ENCODE measurements around the gene SERTM1. TPM values are rescaled to one million over a fixed set of nuclear protein-coding genes. Genes with fewer than 3 reads are reported as not detected.

Gene SERTM1
- total RNA-seq, 4 donors from 2014 or later, result 1.3 to 6.6 (median 4.0) TPM

GRCh38 chr13:36685927-36686326, 12.1 kb downstream of the SERTM1 start:
- H3K36me3 ChIP-seq, result no peaks in the 10 kb centered on the region
- peaks cover 0 to 20% of the 10 kb centered on the region in 2 donors for H3K4me1 ChIP-seq
- no peaks in the 10 kb centered on the region for H3K27me3 ChIP-seq
- no peak overlapping the region for H3K27ac ChIP-seq
- intact Hi-C loops (cut with DNase I), result no loop called here
- TF ChIP-seq, protein P1, sequence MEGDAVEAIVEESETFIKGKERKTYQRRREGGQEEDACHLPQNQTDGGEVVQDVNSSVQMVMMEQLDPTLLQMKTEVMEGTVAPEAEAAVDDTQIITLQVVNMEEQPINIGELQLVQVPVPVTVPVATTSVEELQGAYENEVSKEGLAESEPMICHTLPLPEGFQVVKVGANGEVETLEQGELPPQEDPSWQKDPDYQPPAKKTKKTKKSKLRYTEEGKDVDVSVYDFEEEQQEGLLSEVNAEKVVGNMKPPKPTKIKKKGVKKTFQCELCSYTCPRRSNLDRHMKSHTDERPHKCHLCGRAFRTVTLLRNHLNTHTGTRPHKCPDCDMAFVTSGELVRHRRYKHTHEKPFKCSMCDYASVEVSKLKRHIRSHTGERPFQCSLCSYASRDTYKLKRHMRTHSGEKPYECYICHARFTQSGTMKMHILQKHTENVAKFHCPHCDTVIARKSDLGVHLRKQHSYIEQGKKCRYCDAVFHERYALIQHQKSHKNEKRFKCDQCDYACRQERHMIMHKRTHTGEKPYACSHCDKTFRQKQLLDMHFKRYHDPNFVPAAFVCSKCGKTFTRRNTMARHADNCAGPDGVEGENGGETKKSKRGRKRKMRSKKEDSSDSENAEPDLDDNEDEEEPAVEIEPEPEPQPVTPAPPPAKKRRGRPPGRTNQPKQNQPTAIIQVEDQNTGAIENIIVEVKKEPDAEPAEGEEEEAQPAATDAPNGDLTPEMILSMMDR (IDR thresholded peaks at IDR 0.05), result no peak
- TF ChIP-seq POLR2A (IDR thresholded peaks at IDR 0.05), result no peak
- no peak for DNase-seq
- no peak overlapping the region for H3K4me3 ChIP-seq (replicated peaks in 1 of 3)
- H3K9me3 ChIP-seq, result no peaks in the 10 kb centered on the region
- 46 to 69% methylated on average over 1 of the region's 1 CpG for WGBS, 2 donors

DNA sequence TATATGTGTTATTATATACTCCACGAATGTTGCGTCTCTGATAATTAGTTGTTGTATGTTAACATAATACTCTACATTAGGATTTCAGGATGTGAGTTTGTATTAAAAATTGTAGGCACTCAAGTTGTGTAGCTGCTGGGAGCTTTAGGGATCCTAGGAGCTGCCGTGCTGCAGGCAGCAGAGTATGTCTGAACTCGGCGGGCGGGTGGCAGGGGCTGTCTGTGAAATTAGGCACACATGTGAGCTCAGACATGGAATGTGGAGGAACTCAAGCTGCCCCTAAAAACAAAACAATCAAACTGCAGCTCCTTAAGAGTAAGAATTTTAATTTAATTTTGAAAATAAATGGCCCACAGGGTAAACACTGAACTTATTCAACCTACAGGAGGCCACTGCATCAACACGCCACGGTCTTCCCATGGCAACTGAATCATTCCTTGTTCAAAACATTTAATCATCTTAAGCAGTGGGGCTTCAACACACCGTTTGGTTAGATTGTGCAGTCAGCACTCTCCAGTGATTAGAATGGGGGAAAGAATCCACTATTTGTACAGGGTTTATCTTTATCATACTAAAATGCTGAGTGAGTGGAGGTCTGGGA, 22.7 kb downstream of the SERTM1 start:
- WGBS, 2 donors, result 70 to 75% methylated on average over 9 of the region's 9 CpGs
- Histone ChIP-seq H3K27ac (no peak overlapping the region), H3K4me1 (no peaks in the 10 kb centered on the region), H3K9me3 (no peaks in the 10 kb centered on the region), H3K36me3 (no peaks in the 10 kb centered on the region), H3K27me3 (no peaks in the 10 kb centered on the region), H3K4me3 (replicated peaks in 1 of 3) (no peak overlapping the region)
- no peak for DNase-seq
- intact Hi-C loops (cut with DNase I), result no loop called here
- no peak for TF ChIP-seq POLR2A (IDR thresholded peaks at IDR 0.05)
- TF ChIP-seq, protein P1 (IDR thresholded peaks at IDR 0.05), result no peak

DNA sequence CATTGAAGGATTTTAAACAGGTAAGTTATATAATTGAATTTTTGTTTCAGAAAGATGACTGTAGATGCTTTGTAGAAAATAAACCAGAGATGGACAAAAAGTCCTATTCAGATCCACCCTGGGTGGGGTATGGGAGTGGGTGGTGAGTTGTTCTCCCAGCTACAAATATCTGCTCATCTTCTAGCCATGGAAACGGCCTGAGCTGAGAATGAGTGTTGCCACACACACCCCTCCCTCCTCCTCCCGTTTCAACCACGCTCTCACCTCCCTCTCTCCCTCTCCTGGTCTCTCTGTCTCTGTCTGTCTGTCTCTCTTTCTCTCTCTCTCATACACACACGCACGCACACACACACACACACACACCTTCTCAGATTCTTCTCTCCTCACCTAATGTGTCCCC, 26.4 kb downstream of the SERTM1 start:
- Histone ChIP-seq H3K36me3 (no peaks in the 10 kb centered on the region), H3K27me3 (no peaks in the 10 kb centered on the region), H3K9me3 (no peaks in the 10 kb centered on the region), H3K4me3 (replicated peaks in 1 of 3) (no peak overlapping the region), H3K4me1 (no peaks in the 10 kb centered on the region), H3K27ac (no peak overlapping the region)
- intact Hi-C loops (cut with DNase I), result no loop called here
- 82 to 84% methylated on average over 5 of the region's 5 CpGs for WGBS, 2 donors
- TF ChIP-seq POLR2A (IDR thresholded peaks at IDR 0.05), result no peak
- TF ChIP-seq, protein P1 (IDR thresholded peaks at IDR 0.05), result no peak
- no peak for DNase-seq

DNA sequence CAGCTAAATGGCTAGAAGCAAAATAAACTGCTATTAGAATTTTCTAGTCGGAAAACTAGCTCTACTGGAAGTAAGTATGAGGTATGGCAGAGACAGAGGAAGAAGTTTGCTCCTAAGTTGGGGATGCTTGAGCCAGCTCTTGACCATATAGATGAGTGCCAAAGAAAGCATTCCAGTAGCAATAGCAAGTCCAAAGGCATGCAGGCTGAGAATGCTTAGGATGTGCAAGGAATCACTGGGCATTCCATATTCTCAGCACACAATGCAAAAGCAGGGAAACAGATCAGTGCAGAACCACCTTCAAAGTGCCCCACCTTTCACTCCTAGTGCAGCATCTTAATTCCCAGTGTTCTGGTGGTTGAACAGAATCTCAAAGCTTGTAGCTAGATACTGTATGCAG, 32.9 kb downstream of the SERTM1 start:
- TF ChIP-seq, protein P1 (IDR thresholded peaks at IDR 0.05), result no peak
- no peak for TF ChIP-seq POLR2A (IDR thresholded peaks at IDR 0.05)
- H3K36me3 ChIP-seq, result no peaks in the 10 kb centered on the region
- 65 to 86% methylated on average over 1 of the region's 1 CpG for WGBS, 2 donors
- intact Hi-C loops (cut with DNase I), result no loop called here
- no peaks in the 10 kb centered on the region for H3K27me3 ChIP-seq
- H3K9me3 ChIP-seq, result no peaks in the 10 kb centered on the region
- no peak for DNase-seq
- no peak overlapping the region for H3K27ac ChIP-seq
- H3K4me1 ChIP-seq, result peaks cover 4 to 13% of the 10 kb centered on the region in 2 donors
- H3K4me3 ChIP-seq (replicated peaks in 1 of 3), result no peak overlapping the region

- no peak for TF ChIP-seq POLR2A (IDR thresholded peaks at IDR 0.05)
- TF ChIP-seq, protein P1 (IDR thresholded peaks at IDR 0.05), result no peak
- Histone ChIP-seq H3K4me3 (replicated peaks in 1 of 3) (no peak overlapping the region), H3K9me3 (no peaks in the 10 kb centered on the region), H3K27me3 (no peaks in the 10 kb centered on the region), H3K27ac (peak overlapping the region in 1 of 3 donors; percentile 64), H3K4me1 (peaks cover 4 to 13% of the 10 kb centered on the region in 2 donors), H3K36me3 (no peaks in the 10 kb centered on the region)
- DNase-seq, result no peak
- 28 to 33% methylated on average over 1 of the region's 1 CpG for WGBS, 2 donors
- intact Hi-C loops (cut with DNase I), result no loop called here
Observed at GRCh38 chr13:36709136-36709890, 35.5 kb downstream of the SERTM1 start.

Measured in thyroid gland (tissue), 4 donors.